Hippocampal formation (tissue), 2 donors: ENCODE data around the gene ZACN.
"Not testable (repeated sequence)": the region's sequence is repeated elsewhere in the genome, so short reads cannot be mapped to it uniquely, and the experiment has no call there.

Source experiments
- DNase-seq, 2 donors: peaks; one replicate each; lab custom pipeline; 2025; lab: John Stamatoyannopoulos, UW

The ZACN gene

DNA sequence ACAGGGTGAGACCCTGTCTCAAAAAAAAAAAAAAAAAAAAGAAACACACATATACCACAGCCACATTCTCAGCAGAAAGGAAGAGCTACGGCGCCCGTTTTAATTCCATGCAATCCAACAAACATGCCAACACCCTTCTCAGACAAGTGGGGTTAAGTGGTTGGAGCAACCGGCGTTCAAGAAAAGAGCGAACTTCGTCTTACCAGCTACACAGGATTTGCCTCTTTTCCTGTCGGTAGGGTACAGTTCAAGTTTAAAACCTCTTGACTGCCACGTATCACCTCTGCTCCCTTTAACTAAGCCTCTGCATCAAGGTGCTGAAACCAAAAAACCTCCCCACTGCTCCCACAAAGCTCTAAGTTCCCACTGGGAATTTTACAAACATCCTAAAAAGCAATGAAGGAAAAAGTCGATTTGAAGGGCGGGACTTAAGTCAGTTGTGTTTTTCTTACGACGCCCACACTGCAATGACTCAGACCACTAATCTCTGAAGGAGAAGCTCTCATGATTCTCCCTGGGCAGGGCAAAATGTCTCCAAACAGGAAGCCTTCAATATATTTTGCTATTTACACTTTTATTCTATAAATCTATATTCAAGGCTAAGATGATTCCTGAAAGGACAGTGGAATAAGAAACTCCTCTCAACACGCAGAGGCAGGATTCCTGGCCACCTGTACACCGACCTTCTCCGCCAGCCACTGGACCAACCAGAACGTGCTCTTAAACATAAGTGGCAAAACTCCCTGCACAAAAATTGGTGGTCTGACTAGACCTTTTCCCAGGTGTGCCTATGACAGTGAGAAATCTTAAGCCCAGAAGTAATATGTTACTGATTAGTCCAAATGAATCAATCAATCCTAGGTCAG is 25.5 kb upstream of the ZACN start:
- DNase-seq = no peak

DNA sequence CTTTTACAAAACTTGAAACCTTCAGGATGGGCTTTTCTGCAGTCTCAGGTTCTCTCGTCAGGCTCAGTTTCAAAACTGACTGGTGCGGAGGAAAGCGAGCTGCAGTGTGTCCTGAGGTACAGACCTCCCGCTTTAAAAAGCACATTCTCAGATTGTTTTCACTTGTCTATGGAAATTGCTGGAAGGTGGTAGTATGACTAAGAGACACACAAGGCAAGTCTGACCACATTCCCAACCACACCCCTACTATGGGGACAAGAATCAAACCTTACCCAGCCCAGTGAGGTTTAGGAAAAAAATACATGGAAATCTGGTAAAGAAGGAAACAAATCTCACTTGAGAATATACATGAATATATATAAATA is 24.9 kb upstream of the ZACN start:
- DNase-seq = no peak

- no peak for DNase-seq
Observed at GRCh38 chr17:76056882-76057281, 22.1 kb upstream of the ZACN start.

DNA sequence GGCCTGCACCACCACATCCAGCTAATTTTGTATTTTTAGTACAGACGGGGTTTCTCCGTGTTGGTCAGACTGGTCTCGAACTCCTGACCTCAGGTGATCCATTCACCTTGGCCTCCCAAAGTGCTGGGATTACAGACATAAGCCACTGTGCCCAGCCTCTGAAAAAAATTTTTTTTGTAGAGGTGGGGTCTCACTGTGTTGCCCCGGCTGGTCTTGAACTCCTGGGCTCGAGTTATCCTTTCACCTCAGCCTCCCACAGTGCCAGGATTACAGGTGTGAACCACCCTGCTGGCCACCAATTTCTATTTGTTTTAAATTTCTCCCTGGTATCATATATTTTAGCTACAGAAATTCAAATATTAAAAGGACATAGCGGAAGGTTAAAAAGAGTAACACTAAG is 20.7 kb upstream of the ZACN start:
- DNase-seq = not testable (repeated sequence)

- DNase-seq = no peak
Observed at GRCh38 chr17:76063875-76064546, 15.0 kb upstream of the ZACN start.

- no peak for DNase-seq
Observed at GRCh38 chr17:76065775-76066174, 13.2 kb upstream of the ZACN start.

DNA sequence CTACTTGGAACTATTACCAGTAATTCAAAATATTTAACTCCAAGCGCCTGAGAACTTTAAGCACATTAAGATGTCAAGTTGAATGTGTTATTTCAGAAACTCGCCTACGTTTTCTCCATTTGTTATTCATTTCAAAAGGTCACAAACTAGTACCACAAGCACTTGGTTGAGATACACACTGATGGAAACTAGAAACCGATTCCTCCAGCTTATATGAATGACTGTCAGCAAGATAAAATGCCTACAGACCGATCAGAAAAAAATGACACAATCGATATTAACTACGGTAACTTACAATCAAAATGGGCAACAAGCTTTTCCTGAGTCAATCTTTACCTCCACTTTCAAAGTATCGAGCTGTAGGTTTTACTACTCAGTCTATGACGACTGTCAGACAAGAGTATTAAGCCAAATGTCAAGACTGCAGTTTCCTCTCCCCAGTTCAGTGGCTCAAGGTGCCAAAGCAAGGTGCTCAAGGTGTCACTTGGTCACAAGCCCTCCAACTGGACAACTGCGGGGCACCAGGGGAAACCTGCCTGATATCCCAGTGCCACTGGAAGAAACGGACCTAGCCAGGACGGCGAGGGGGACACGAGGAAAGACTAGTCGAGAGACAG is 7.3 kb upstream of the ZACN start:
- no peak for DNase-seq

GRCh38 chr17:76072148-76072858 is 6.7 kb upstream of the ZACN start, which contains the start of gene SRP68:
Gene SRP68 (minus strand): TSS chr17:76072517. CDS start chr17:76072491, 26 bp downstream.
- DNase-seq = peak; percentile 87 to 92

GRCh38 chr17:76074390-76075363 is 4.3 kb upstream of the ZACN start, which contains the start of gene GALR2:
Gene GALR2 (plus strand): TSS chr17:76074781. CDS start chr17:76074884, 103 bp downstream.
- no peak for DNase-seq

DNA sequence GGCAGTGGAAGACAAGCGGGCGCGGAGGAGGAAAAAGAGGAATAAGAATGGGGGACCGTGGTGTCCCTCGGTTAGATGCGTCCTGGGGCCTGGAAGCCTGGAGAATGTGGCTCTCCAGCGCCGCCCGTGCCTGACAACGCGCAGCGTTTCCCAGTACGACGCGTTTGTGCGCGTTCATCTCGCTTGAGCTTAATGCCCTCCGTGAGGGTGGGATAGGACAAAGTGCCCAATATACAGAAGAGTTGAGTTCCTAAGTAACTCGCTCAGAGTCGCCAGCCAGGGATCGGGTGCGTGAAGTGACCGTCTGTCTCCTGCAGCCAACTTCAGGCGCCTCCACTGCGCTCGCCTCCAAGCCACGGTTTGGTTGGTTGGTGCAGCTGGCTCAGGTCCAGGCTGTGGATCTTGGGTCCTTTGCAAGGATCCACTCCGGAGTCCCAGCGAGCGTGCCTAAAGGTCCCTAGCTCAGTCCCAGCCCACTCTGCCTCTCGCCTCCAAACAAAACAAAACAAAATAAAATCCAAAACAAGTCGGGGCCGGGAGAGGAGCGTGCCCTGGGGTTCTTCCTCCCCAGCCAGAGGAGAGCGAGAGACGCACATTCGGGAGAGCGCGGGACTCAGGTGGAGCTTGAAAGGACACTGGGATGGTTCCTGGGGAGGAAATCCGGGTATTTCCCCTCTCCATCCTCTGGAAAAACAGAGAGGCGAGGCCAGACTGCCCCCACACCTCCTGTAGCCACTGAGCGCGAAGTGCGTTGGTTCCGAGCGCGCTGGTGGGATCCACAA is 3.4 kb upstream of the ZACN start:
- DNase-seq = no peak

DNA sequence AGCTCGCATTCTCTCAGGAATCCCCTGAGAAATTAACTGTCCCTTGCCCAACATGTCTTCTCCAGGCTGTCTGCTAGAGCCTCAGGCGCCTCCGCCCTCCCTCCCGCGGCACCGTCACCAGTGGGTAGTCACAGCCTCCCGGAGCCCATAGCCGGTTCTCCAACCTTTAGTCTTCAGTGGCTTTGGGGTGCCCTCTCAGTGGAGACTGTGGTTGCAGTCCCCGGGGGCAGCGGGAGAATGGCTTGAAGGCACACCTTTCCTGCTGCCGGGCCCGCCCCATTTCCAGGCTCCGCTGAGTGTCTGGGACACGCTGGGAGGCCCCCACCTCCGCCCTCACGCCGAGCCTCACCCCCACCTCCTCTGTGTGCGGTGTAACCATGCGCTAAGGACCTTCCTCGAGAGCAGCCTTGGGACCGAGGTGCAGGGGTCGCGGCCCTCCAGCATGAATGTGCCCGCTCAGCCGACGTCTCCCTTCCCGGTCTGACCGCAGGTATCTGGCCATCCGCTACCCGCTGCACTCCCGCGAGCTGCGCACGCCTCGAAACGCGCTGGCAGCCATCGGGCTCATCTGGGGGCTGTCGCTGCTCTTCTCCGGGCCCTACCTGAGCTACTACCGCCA is 2.7 kb upstream of the ZACN start:
- no peak for DNase-seq

DNA sequence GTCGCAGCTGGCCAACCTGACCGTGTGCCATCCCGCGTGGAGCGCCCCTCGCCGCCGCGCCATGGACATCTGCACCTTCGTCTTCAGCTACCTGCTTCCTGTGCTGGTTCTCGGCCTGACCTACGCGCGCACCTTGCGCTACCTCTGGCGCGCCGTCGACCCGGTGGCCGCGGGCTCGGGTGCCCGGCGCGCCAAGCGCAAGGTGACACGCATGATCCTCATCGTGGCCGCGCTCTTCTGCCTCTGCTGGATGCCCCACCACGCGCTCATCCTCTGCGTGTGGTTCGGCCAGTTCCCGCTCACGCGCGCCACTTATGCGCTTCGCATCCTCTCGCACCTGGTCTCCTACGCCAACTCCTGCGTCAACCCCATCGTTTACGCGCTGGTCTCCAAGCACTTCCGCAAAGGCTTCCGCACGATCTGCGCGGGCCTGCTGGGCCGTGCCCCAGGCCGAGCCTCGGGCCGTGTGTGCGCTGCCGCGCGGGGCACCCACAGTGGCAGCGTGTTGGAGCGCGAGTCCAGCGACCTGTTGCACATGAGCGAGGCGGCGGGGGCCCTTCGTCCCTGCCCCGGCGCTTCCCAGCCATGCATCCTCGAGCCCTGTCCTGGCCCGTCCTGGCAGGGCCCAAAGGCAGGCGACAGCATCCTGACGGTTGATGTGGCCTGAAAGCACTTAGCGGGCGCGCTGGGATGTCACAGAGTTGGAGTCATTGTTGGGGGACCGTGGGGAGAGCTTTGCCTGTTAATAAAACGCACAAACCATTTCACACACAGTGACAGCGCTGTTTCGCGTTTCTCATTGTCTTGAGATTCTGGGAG is 2.0 kb upstream of the ZACN start:
- DNase-seq = no peak

GRCh38 chr17:76077584-76078110 is 1.3 kb upstream of the ZACN start:
- DNase-seq = no peak

DNA sequence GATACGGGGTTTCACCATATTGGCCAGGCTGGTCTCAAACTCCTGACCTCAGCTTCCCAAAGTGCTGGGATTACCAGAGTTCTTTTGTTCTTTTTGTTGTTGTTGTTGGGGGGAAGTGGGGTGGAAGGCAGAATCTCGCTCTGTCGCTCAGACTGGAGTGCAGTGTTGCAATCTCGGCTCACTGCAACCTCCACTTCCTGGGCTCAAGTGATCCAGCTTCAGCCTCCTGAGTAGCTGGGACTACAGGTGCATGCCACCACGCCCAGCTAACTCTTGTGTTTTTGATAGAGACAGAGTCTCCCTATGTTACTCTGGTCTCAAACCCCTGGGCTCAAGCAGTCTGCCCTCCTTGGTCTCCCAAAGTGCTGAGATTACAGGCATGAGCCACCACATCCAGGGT is 612 bp upstream of the ZACN start:
- DNase-seq = not testable (repeated sequence)

DNA sequence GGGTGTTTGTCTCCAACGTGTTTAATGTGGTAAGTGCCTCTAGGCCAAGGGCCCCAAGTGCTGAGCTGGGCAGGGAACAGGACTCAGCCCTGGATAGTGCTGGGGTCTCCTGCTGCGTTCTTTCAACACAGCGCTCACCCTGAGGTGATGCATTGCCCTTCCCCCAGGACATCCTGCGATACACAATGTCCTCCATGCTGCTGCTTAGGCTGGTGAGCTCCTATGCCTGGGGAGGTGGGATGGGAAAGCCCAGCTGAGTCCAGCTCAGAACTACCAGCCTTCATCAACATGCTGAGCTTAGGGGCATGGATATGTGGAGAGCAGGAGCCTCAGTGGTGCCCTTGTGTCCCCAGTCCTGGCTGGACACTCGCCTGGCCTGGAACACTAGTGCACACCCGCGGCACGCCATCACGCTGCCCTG is 563 bp downstream of the ZACN start:
- no peak for DNase-seq

GRCh38 chr17:76079956-76080767 is 1.2 kb downstream of the ZACN start:
- no peak for DNase-seq

- DNase-seq = no peak
Observed at GRCh38 chr17:76080768-76081287, 1.8 kb downstream of the ZACN start.
